ENCODE results near the gene DAAM1.

GRCh38 chr14:59321626-59321949 is 133.1 kb downstream of the DAAM1 start:
- TF ChIP-seq JUN (CRISPR knock-in tag; IDR thresholded peaks at IDR 0.05) (no peak), ZNF121 (CRISPR knock-in tag; IDR thresholded peaks at IDR 0.05) (no peak), CTCF (IDR thresholded peaks at IDR 0.05) (no peak), CREB1 (CRISPR knock-in tag; IDR thresholded peaks at IDR 0.05) (no peak)
